NAMALWA (cell line): ENCODE measurements around the gene ADAMTS12.

Experiments used
- DNase-seq: peaks from one replicate; pipeline ENCODE4 v3.0.0-alpha.2; 2015; ENCODE audit warnings: low spot score

Gene ADAMTS12

GRCh38 chr5:33753704-33754103 lies 138.1 kb downstream of the ADAMTS12 start:
- DNase-seq = no peak

DNA sequence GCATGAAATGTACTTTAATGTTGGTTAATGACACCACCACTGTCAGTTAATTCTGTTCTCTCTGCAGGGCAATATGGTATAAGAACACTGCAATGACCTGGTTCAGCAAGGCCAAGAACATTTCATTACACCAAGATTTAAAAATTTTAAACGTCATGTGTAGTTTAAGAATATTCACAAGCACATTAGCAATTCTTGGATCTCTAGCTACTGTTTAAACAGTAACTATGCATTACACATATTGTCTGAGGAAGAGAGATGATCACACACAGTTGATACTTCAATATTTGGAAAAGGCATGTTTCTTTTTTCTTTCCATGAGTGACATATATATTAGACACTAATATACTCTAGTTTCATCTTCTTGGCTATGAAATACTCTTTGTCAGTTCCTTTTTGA lies 143.0 kb downstream of the ADAMTS12 start:
- DNase-seq = no peak

GRCh38 chr5:33745101-33745770 lies 146.6 kb downstream of the ADAMTS12 start:
- DNase-seq = no peak

DNA sequence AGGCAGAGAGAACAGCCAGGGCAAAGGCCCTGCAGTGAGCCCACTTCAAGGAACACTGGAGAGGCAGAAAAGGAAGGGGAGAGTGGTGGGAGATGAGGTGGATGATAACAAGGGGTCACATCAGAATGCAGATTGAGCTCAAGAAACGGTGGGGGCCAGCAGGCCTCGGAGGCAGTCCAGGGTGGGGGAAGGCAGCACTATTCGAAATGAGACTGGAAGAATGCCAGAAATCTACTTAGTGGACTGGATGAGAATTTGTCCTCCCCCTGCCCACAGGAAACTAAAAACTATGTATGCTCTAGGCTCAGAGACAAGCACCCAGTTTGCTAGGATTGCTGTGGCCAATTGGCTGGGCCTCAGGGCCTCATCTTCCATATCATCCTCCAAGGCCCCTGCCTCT lies 148.7 kb downstream of the ADAMTS12 start:
- no peak for DNase-seq

- DNase-seq = no peak
Measured at GRCh38 chr5:33742181-33742580, 149.6 kb downstream of the ADAMTS12 start.

DNA sequence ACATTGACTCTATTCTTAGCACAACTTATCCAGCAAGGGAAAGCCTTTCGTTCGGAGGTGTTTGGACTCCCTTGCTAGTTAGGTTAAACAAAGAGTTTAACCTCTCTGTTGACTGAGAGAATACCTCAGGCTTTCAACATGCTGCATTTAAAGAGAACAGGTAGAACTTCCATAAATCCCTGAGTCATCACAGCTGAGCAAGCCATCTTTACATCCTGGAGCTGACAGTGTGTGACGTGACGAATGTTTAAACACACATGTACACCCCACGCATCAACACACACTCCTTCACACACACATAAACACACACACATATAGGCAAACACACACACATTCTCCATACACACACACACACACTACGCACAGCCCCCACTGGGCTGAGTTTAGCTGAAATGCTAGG lies 152.8 kb downstream of the ADAMTS12 start:
- no peak for DNase-seq

DNA sequence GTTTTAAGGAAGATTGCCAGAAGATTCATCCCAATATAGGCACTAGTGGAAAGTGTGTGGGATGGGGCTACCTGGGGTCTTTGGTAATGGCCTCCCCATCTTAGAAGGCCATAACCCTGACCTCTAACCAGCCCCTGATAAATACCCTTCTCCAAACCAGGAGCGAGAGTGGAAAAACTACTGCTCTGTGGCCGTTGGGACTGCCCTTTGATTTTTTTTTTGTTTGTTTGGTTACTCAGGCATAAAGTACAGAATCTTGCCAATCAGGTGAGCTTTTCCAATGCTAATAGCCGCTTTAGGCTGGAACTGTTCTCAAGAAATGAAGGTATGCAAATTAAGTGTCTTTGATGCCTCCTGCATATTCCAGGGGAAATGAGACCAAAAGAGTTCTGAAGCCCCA lies 153.7 kb downstream of the ADAMTS12 start:
- no peak for DNase-seq

DNA sequence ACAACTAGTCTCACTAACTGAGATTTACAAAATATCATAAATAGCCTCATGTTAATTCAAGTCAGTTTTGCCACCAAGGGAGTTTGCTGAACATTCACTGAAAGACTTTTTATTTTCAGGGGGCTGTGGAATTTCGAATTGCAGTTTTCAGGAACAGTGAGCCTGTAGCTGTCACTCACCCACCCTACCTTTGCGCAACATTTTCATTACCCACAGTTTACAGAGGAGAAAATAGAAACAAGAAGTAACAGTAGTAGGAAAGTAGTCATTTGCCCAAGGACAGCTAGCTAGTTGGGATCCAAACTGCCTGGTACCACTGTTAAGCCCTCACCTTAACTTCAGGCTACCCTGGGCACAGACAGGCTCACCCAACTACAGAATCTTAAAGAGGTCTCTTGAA lies 154.1 kb downstream of the ADAMTS12 start:
- no peak for DNase-seq

DNA sequence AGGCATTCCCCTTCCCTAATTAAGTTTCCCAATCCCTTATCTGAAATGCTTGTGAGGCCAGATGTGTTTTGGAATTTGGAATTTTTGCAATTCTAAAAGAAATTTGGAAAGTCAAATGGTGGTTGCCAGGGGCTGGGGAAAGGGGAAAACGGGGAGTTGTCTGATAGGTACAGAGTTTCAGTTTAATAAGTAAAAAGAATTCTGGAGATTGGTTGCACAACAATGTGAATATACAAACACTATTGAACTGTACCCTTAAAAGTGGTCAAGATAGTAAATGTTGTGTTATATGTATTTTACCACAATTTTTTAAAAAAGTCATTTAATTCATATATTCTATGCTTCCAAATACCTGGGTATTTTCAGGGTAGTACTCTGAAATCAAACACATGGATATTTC lies 154.5 kb downstream of the ADAMTS12 start:
- DNase-seq = no peak

GRCh38 chr5:33736510-33736909 lies 155.3 kb downstream of the ADAMTS12 start:
- no peak for DNase-seq

- DNase-seq = no peak
Measured at GRCh38 chr5:33735072-33735471, 156.7 kb downstream of the ADAMTS12 start.

GRCh38 chr5:33734537-33734936 lies 157.3 kb downstream of the ADAMTS12 start:
- no peak for DNase-seq

GRCh38 chr5:33733225-33733624 lies 158.6 kb downstream of the ADAMTS12 start:
- no peak for DNase-seq

DNA sequence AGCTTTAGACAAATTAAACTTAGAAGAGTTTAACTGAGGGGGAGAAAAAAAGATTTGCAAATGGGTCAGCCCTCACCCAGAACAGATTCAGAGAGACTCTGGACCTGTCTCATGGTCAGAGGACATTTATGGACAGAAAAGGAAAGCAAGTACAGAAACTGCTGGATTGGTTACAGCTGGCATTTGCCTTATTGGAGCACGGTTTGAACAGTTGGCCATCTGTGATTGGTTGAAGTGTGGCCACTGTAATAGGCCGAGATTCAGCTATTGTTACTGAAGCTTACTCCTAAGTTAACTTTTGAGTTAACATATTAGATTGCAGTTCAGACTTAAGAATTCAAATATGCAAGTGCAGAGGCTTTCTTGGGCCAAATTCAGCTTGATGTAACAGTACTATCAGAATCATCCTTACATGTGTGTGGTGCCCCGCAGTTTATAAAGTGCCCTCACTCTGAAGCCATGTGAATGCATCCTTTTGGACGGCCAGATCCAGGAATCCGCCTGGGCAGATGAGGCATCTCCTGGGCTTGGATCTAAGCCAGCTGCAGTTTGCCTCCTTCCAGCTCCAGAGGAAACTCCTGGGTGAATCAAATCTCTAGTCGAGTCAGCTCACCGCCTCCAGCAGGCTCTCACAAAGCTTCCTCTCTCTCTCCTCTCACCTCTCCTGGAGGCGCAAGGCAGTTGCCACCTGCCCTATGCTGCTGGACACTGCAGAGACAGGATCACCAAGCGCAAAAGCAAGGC lies 165.2 kb downstream of the ADAMTS12 start:
- no peak for DNase-seq

- no peak for DNase-seq
Measured at GRCh38 chr5:33725806-33726205, 166.0 kb downstream of the ADAMTS12 start.

GRCh38 chr5:33721491-33722200 lies 170.1 kb downstream of the ADAMTS12 start:
- no peak for DNase-seq

DNA sequence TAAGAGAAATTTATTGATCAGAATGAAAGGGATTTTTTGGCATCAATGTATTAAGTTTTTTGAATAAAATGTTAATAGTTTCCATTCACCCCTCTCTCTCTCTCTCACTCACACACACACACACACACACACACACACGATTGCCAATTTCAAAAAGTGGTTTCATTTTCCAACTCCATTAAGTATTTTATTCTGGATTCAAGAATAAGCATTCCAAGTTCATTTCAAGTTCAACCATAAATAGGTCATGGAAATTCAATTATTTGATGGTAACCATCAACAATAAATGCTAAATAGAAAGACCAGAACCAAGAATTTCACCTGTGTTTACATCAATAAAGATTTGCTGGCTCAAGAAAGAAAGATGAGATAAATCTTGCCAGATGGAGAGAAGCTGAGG lies 171.6 kb downstream of the ADAMTS12 start:
- DNase-seq = no peak

- no peak for DNase-seq
Measured at GRCh38 chr5:33719769-33720168, 172.0 kb downstream of the ADAMTS12 start.

GRCh38 chr5:33715661-33716060 lies 176.1 kb downstream of the ADAMTS12 start:
- DNase-seq = no peak

DNA sequence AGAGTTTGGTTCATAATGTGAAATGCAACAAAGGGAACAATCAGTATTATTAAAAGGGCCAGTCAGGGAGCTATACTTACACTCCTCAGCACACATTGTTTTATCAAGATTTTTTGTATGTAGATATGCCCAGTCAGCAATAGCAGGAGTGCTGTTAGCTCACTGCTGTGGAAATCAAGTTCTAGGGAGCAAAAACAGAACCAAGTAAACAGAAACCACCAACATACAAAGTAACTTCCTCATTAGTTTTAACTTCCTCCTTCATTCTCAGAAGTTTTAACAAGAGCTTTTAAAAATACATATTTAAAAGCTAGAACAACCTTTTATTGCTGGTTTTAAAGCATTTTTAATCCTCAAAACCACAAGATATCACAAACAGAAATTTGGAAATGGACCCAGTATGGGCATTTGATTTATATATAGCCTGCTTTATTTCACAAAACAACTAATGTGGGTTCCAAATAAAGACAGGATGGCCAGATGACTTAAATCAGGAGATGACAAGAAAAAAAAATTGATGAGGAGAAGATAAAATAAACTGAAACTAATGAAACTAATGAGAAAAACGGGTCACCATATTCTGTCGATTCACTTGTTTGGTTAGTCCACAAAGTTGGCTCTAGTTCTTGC lies 178.5 kb downstream of the ADAMTS12 start:
- no peak for DNase-seq

GRCh38 chr5:33712664-33713063 lies 179.1 kb downstream of the ADAMTS12 start:
- DNase-seq = no peak

- DNase-seq = no peak
Measured at GRCh38 chr5:33711094-33711679, 180.6 kb downstream of the ADAMTS12 start.
